SK-N-SH treated with all-trans-retinoic acid at 6 μM for 48 hours (cell line): ENCODE measurements around the gene HAVCR2.

Experiments
- OSR1 ChIP-seq: fragments of 250-450 bp; sonication (Bioruptor Pico); IDR thresholded peaks from 2 replicates; pipeline ENCODE4 v1.8.0; 2022; ENCODE audit warnings: moderate library complexity, mild to moderate bottlenecking, inconsistent platforms
- ZFP30 ChIP-seq: fragments of 450-650 bp; formaldehyde crosslinking; IDR thresholded peaks from 2 replicates; pipeline ENCODE4 v1.5.0; 2022; ENCODE audit warnings: mild to moderate bottlenecking, moderate library complexity

GRCh38 chr5:157069949-157070348 lies 38.9 kb downstream of the HAVCR2 start:
- TF ChIP-seq ZFP30 (CRISPR knock-in tag): no peak
- TF ChIP-seq OSR1: no peak
